ENCODE measurements around the gene OR5K2.

OR5K2 gene

GRCh38 chr3:98500019-98500418 is 2.5 kb downstream of the OR5K2 start:
- no peaks in the 10 kb centered on the region for H3K27me3 ChIP-seq
- no peak overlapping the region for H3K27ac ChIP-seq
- H3K4me1 ChIP-seq: no peaks in the 10 kb centered on the region

GRCh38 chr3:98501270-98501669 is 3.8 kb downstream of the OR5K2 start:
- H3K9me3 ChIP-seq: no peaks in the 10 kb centered on the region
- H3K9ac ChIP-seq: no peak overlapping the region
- H3K27ac ChIP-seq: no peak overlapping the region
- no peak overlapping the region for H3K4me3 ChIP-seq
- no peak overlapping the region for H3K4me2 ChIP-seq
- H3K36me3 ChIP-seq: no peaks in the 10 kb centered on the region
- TF ChIP-seq Cebpa-rat (IDR thresholded peaks at IDR 0.05): no peak
- H4K20me1 ChIP-seq: no peaks in the 10 kb centered on the region
- no peaks in the 10 kb centered on the region for H3K4me1 ChIP-seq
- no peaks in the 10 kb centered on the region for H3K27me3 ChIP-seq

More at GRCh38 chr3:98500019-98500418, 2.5 kb downstream of the OR5K2 start:
- Histone ChIP-seq H3K36me3 (no peaks in the 10 kb centered on the region), H3K4me3 (no peak overlapping the region), H3K9me3 (no peaks in the 10 kb centered on the region), H3K4me2 (no peak overlapping the region), H4K20me1 (no peaks in the 10 kb centered on the region), H3K9ac (no peak overlapping the region)
- no peak for TF ChIP-seq Cebpa-rat (IDR thresholded peaks at IDR 0.05)

- no peaks in the 10 kb centered on the region for H3K27me3 ChIP-seq
- H3K4me1 ChIP-seq: no peaks in the 10 kb centered on the region
- TF ChIP-seq Cebpa-rat (IDR thresholded peaks at IDR 0.05): no peak
- no peaks in the 10 kb centered on the region for H3K36me3 ChIP-seq
- no peak overlapping the region for H3K27ac ChIP-seq
- no peaks in the 10 kb centered on the region for H3K9me3 ChIP-seq
- H3K4me2 ChIP-seq: no peak overlapping the region
- H3K4me3 ChIP-seq: no peak overlapping the region
- no peak overlapping the region for H3K9ac ChIP-seq
- no peaks in the 10 kb centered on the region for H4K20me1 ChIP-seq
These were observed 4.5 kb downstream of the OR5K2 start for GRCh38 chr3:98501863-98502576.

- H3K4me3 ChIP-seq: no peak overlapping the region
- H3K27ac ChIP-seq: no peak overlapping the region
- TF ChIP-seq Cebpa-rat (IDR thresholded peaks at IDR 0.05): no peak
- H3K9ac ChIP-seq: no peak overlapping the region
- no peaks in the 10 kb centered on the region for H3K4me1 ChIP-seq
- no peaks in the 10 kb centered on the region for H3K36me3 ChIP-seq
- H3K4me2 ChIP-seq: no peak overlapping the region
- H3K9me3 ChIP-seq: no peaks in the 10 kb centered on the region
- H4K20me1 ChIP-seq: no peaks in the 10 kb centered on the region
- H3K27me3 ChIP-seq: no peaks in the 10 kb centered on the region
These were observed 7.1 kb downstream of the OR5K2 start for GRCh38 chr3:98504539-98504938.

- Histone ChIP-seq H3K4me2 (no peak overlapping the region), H3K36me3 (no peaks in the 10 kb centered on the region), H3K9ac (no peak overlapping the region), H3K4me3 (no peak overlapping the region), H3K4me1 (peaks cover 19% of the 10 kb centered on the region), H4K20me1 (no peaks in the 10 kb centered on the region), H3K27me3 (no peaks in the 10 kb centered on the region), H3K27ac (no peak overlapping the region), H3K9me3 (no peaks in the 10 kb centered on the region)
- TF ChIP-seq Cebpa-rat (IDR thresholded peaks at IDR 0.05): no peak
These were observed 11.1 kb downstream of the OR5K2 start for GRCh38 chr3:98508582-98508981.

GRCh38 chr3:98512576-98512975 is 15.1 kb downstream of the OR5K2 start:
- Histone ChIP-seq H3K9me3 (no peaks in the 10 kb centered on the region), H3K9ac (no peak overlapping the region), H3K36me3 (peaks cover 28% of the 10 kb centered on the region), H3K27me3 (no peaks in the 10 kb centered on the region), H3K4me1 (peaks cover 19% of the 10 kb centered on the region), H3K4me3 (no peak overlapping the region), H4K20me1 (no peaks in the 10 kb centered on the region), H3K27ac (no peak overlapping the region), H3K4me2 (no peak overlapping the region)
- no peak for TF ChIP-seq Cebpa-rat (IDR thresholded peaks at IDR 0.05)

GRCh38 chr3:98513091-98513511 is 15.6 kb downstream of the OR5K2 start:
- no peaks in the 10 kb centered on the region for H3K9me3 ChIP-seq
- H3K4me1 ChIP-seq: peaks cover 19% of the 10 kb centered on the region
- no peak overlapping the region for H3K27ac ChIP-seq
- no peaks in the 10 kb centered on the region for H3K27me3 ChIP-seq
- peaks cover 33% of the 10 kb centered on the region for H3K36me3 ChIP-seq
- no peak overlapping the region for H3K9ac ChIP-seq
- no peaks in the 10 kb centered on the region for H4K20me1 ChIP-seq
- H3K4me2 ChIP-seq: no peak overlapping the region
- TF ChIP-seq Cebpa-rat (IDR thresholded peaks at IDR 0.05): no peak
- no peak overlapping the region for H3K4me3 ChIP-seq

- Histone ChIP-seq H3K4me3 (no peak overlapping the region), H3K27me3 (no peaks in the 10 kb centered on the region), H3K27ac (no peak overlapping the region), H3K9ac (no peak overlapping the region), H4K20me1 (peaks cover 1% of the 10 kb centered on the region; the same call in 1 of the 2 replicates), H3K36me3 (peaks cover 40% of the 10 kb centered on the region), H3K4me2 (no peak overlapping the region), H3K4me1 (peaks cover 19% of the 10 kb centered on the region), H3K9me3 (no peaks in the 10 kb centered on the region)
- no peak for TF ChIP-seq Cebpa-rat (IDR thresholded peaks at IDR 0.05)
These were observed 16.3 kb downstream of the OR5K2 start for GRCh38 chr3:98513736-98514135.

GRCh38 chr3:98514948-98515347 is 17.5 kb downstream of the OR5K2 start:
- H3K27me3 ChIP-seq: no peaks in the 10 kb centered on the region
- TF ChIP-seq Cebpa-rat (IDR thresholded peaks at IDR 0.05): no peak
- peaks cover 6% of the 10 kb centered on the region; the same call in 1 of the 2 replicates for H4K20me1 ChIP-seq
- no peak overlapping the region for H3K9ac ChIP-seq
- H3K4me3 ChIP-seq: no peak overlapping the region
- H3K4me2 ChIP-seq: no peak overlapping the region
- peaks cover 52% of the 10 kb centered on the region for H3K36me3 ChIP-seq
- H3K27ac ChIP-seq: no peak overlapping the region
- peaks cover 19% of the 10 kb centered on the region for H3K4me1 ChIP-seq
- no peaks in the 10 kb centered on the region for H3K9me3 ChIP-seq

GRCh38 chr3:98518816-98519215 is 21.3 kb downstream of the OR5K2 start:
- no peak overlapping the region for H3K9ac ChIP-seq
- H4K20me1 ChIP-seq: peaks cover 19% of the 10 kb centered on the region
- no peaks in the 10 kb centered on the region for H3K27me3 ChIP-seq
- peaks cover 13% of the 10 kb centered on the region for H3K4me1 ChIP-seq
- no peak overlapping the region for H3K4me3 ChIP-seq
- H3K36me3 ChIP-seq: peaks cover 65% of the 10 kb centered on the region
- no peaks in the 10 kb centered on the region for H3K9me3 ChIP-seq
- no peak overlapping the region for H3K4me2 ChIP-seq
- no peak for TF ChIP-seq Cebpa-rat (IDR thresholded peaks at IDR 0.05)
- no peak overlapping the region for H3K27ac ChIP-seq

All from BLaER1 (cell line).